GM19397 (cell line): ENCODE results near the gene HSPA1L.

Experiments
- ATAC-seq: cut with Tn5 transposase; IDR thresholded peaks from one replicate; pipeline ENCODE4 v1.9.1; 2021; ENCODE audit warnings: mild to moderate bottlenecking, moderate library complexity; ENCODE audit not compliant: unreplicated experiment

Gene HSPA1L

GRCh38 chr6:31767096-31767645 is 47.9 kb downstream of the HSPA1L start:
- ATAC-seq = no peak

- no peak for ATAC-seq
Measured at GRCh38 chr6:31765910-31766794, 48.9 kb downstream of the HSPA1L start.

GRCh38 chr6:31765559-31765909 is 49.5 kb downstream of the HSPA1L start:
- no peak for ATAC-seq

DNA sequence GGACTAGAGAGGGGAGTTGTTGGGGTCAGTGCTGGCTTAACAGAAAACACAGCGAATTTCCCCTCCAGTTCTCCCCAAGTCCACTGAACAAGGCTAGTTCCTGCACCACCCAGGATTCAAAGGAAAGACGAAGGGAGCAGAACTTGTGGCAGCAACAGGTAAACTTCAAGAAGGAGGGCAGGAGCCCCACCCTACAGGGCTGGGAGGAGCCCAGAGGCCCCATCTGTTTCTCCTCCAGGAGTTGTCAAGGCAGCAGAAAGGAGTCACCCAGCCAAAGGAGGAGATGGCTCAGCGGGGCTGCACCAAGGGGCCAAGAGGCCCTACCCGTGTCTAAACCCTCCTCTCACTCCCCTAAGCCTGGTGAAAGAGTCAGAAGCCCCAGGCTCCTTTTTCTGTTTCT is 50.9 kb downstream of the HSPA1L start:
- no peak for ATAC-seq

GRCh38 chr6:31763619-31763940 is 51.5 kb downstream of the HSPA1L start:
- no peak for ATAC-seq

DNA sequence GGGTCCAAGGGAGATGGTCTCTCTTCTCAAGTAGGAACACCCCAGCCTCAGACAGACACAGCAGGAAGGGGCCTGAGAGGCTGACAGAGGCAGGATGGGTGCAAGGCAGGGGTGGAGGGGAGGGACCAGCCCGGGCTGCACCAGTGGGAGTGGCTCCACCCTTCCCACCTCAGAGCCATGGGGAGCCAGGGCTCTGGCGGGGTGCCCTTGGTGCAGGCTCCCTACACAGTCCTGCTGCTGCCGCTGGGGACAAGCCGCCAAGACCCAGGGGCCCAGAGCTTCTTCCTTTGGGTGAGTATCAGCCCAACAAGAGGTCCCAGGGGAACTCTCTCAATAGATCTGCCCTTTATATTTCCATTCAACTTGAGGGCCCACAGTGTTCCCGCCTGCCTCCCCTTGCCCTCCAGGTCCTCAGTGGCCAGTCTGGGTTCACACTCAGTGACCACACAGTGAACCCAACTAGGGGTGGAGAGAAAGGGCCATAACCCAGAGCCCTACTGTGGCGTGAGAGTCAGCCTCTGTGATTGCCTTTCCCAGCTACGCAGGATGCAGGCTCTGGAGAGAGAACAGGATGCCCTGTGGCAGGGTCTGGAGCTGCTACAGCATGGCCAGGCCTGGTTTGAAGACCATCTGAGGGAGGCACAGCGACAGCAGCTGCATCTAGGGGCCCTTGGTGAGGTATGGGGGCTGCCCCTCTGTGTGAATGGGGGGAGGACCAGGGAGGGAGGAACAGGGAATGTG is 52.0 kb downstream of the HSPA1L start:
- no peak for ATAC-seq

DNA sequence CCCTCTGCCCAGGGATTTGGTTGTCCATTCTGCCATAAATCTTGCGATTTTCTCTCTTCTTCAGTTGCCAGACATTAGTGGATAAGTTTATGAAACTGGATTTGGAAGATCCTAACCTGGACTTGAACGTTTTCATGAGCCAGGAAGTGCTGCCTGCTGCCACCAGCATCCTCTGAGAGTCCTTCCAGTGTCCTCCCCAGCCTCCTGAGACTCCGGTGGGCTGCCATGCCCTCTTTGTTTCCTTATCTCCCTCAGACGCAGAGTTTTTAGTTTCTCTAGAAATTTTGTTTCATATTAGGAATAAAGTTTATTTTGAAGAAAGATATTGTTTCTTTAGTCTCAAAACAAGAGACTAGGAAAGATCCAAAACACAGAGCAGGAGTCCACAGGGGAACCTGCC is 52.7 kb downstream of the HSPA1L start, which contains the start of gene SAPCD1:
Gene SAPCD1, plus strand, starts transcription at position 301 of the 400 bp plus-strand sequence. CDS start 399 bp downstream, outside the sequence.
- no peak for ATAC-seq

DNA sequence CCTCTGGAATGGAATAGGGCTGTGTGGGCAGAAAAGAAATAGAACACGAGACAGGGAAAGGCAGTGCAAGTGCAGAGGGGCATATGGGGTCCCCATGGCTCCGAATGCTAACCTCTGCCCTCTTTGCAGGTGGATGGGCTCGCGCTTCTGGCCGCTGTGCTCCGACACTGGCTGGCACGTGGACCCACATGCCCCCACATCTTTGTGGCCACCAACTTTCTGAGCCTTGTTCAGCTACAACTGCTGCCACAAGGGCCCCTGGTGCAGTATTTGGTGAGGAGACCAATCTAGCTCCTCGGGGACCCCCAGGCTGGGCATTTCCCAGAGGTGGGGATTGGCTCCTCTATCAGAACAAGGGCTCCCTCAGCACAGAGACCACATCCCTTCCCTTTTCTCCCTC is 53.7 kb downstream of the HSPA1L start:
- ATAC-seq = no peak

DNA sequence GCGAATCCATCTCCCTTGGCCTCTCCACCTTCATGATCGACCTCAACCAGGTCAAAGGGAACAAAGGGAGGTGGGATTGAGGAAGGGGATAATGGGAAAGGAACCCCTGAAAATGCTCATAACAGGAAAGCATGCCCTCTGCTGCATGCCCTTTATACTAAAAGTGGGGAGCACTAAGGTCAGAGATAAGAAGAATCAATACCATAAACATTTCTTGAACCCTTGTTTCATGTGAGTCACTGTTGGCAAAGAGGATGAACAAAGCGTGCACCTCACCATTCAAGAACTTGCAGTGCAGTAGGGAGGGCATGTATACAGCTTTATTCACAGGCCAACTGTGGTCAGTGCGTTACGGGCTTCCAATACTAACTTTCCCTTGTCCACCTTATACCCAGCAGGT is 54.3 kb downstream of the HSPA1L start:
- ATAC-seq = no peak
